ENCODE data around the gene ISM2. TPM values are rescaled to one million over a fixed set of nuclear protein-coding genes. Genes with fewer than 3 reads are reported as not detected.

ISM2 gene
- polyA plus RNA-seq, 1 of the 3 experiments (the other 2 are of a cell fraction), result 0.20 TPM

- TF ChIP-seq CTCF (IDR thresholded peaks at IDR 0.05) (no peak), GABPA (IDR thresholded peaks at IDR 0.05; ENCODE audit: low read depth) (no peak), EP300 (IDR thresholded peaks at IDR 0.05; ENCODE audit: borderline replicate concordance in 1 of 2, low read depth in 1 of 2, low read length in 1 of 2) (no peak), NFIC (IDR thresholded peaks at IDR 0.05; ENCODE audit: borderline replicate concordance) (no peak), ZBTB33 (IDR thresholded peaks at IDR 0.05; ENCODE audit: borderline replicate concordance, low read depth) (no peak), CHD2 (IDR thresholded peaks at IDR 0.05; ENCODE audit: low read length, partially characterized antibody) (no peak), RXRA (IDR thresholded peaks at IDR 0.05; ENCODE audit: borderline replicate concordance, low read depth) (no peak), FOXM1 (IDR thresholded peaks at IDR 0.05; ENCODE audit: low read depth) (no peak), MAX (IDR thresholded peaks at IDR 0.05; ENCODE audit: low read depth) (no peak)
Measured at GRCh38 chr14:77542421-77543239, 44.0 kb upstream of the ISM2 start (continued).

GRCh38 chr14:77541905-77542304 is 43.3 kb upstream of the ISM2 start:
- DNase-seq, result no peak
- Histone ChIP-seq H3K27ac (ENCODE audit: low read depth in 2 of 2, low read length in 1 of 2) (no peak overlapping the region), H2AFZ (ENCODE audit: low read depth) (no peak overlapping the region), H3K79me2 (ENCODE audit: insufficient read depth) (peaks cover 35% of the 10 kb centered on the region), H3K27me3 (ENCODE audit: insufficient read depth) (no peaks in the 10 kb centered on the region), H3K9me2 (no peaks in the 10 kb centered on the region), H3F3A (replicated peaks; ENCODE audit: insufficient read depth) (peaks cover 9% of the 10 kb centered on the region), H3K9me3 (no peaks in the 10 kb centered on the region), H3K4me3 (ENCODE audit: low read depth in 2 of 2, low read length in 1 of 2) (no peak overlapping the region), H4K20me1 (ENCODE audit: insufficient read depth) (no peaks in the 10 kb centered on the region), H3K9ac (no peak overlapping the region), H3K4me1 (ENCODE audit: control insufficient read depth in 1 of 2, insufficient read depth in 2 of 2, low read depth in 1 of 2, low read length in 1 of 2) (0 out of 4 replicates have a peak, but pooled peaks cover 0 to 7% of the 10 kb centered on the region in 2 experiments), H3K36me3 (replicated peaks in 1 of 2; ENCODE audit: control insufficient read depth in 1 of 2, insufficient read depth in 2 of 2, low read length in 1 of 2) (peaks cover 7 to 32% of the 10 kb centered on the region in 2 experiments), H3K4me2 (no peak overlapping the region)
- POLR2A ChIA-PET, result no interaction called here
- CTCF ChIA-PET, result interaction anchor here (2.2 to 2.5 kb wide), 2 partner anchors 9 to 82 kb away, joined by 8 to 13 read pairs; no protein-coding TSS in a partner anchor
- TF ChIP-seq RXRA (IDR thresholded peaks at IDR 0.05; ENCODE audit: borderline replicate concordance, low read depth) (no peak), TAF1 (IDR thresholded peaks at IDR 0.05; ENCODE audit: borderline replicate concordance, low read depth, low read length) (no peak), REST (IDR thresholded peaks at IDR 0.05; ENCODE audit: low read depth, low read length) (no peak), NRF1 (IDR thresholded peaks at IDR 0.05; ENCODE audit: low read depth, low read length) (no peak), SIN3A (IDR thresholded peaks at IDR 0.05; ENCODE audit: borderline replicate concordance, low read depth, low read length) (no peak), CTCF (IDR thresholded peaks at IDR 0.05) (no peak), USF2 (IDR thresholded peaks at IDR 0.05; ENCODE audit: borderline replicate concordance, low read depth, low read length) (no peak), SMC3 (IDR thresholded peaks at IDR 0.05; ENCODE audit: low read depth, low read length) (no peak)
- 96% methylated on average over 4 of the region's 4 CpGs for WGBS (ENCODE audit: low lambda C conversion rate)
